K562 (cell line): ENCODE results near the gene ABCG1. TPM values are rescaled to one million over a fixed set of nuclear protein-coding genes. Genes with fewer than 3 reads are reported as not detected.

Experiments used
- ATAC-seq: fragments of 200-7000 bp; cut with Tn5 transposase; 3 replicates; pipeline ENCODE4 v1.9.1; 2020; ENCODE audit warnings: moderate library complexity
- BruUV-seq: library from RNA; stranded (reverse); fragments of 400-500 nt; replicated peaks from 2 replicates; lab custom pipeline; 2021; lab: Mats Ljungman, UMichigan
- CTCF ChIA-PET: fragments of 300-600 bp; formaldehyde crosslinking; extraction: SDS; loops from one replicate; lab custom pipeline; 2021; ENCODE audit warnings: low intra/inter-chr PET ratio; lab: Yijun Ruan, JAX
- POLR2A ChIA-PET: fragments of 300-600, 350-650 bp; sonication (Branson Sonifier 250); formaldehyde crosslinking; extraction: SDS; loops from one replicate; lab custom pipeline; 2021; ENCODE audit warnings: antibody characterized with exemption, inconsistent platforms; lab: Yijun Ruan, JAX
- DNase-seq, 4 experiments: peaks; one replicate each; pipeline versions ENCODE4 v3.0.0 to v3.0.0-alpha.2; 2011 to 2018; ENCODE audit warnings: low spot score in 3 of 4, mixed read lengths in 3 of 4; ENCODE audit errors: extremely low read depth in 1 of 4
- FAIRE-seq: peaks from 2 replicates; lab custom pipeline; 2011; peaks lifted over from hg19 to GRCh38; lab: Jason Lieb, UNC
- H2AFZ ChIP-seq: 2 replicates; pipeline ENCODE4 v1.6.0; 2011; ENCODE audit warnings: low read depth, low read length, control low read depth, inconsistent platforms
- H3K27ac ChIP-seq: fragments of 200-600 bp; 3 replicates; pipeline ENCODE4 v1.8.0; 2011; ENCODE audit warnings: low read depth, mild to moderate bottlenecking, control low read depth, inconsistent platforms, low read length, moderate library complexity, mixed read lengths; ENCODE audit errors: extremely low read depth
- H3K27me3 ChIP-seq, 2 experiments: fragments of 300-600 bp in 1 of 2; 2 replicates in 1 of 2; 3 replicates in 1 of 2; pipeline versions ENCODE4 v1.6.0 to v1.8.0; 2011; ENCODE audit warnings: inconsistent platforms in 2 of 2, low read length in 2 of 2, mild to moderate bottlenecking in 1 of 2, mixed read lengths in 1 of 2, moderate library complexity in 1 of 2; ENCODE audit not compliant: control insufficient read depth in 2 of 2, insufficient read depth in 2 of 2
- H3K36me3 ChIP-seq: fragments of 300-600 bp; 3 replicates; pipeline ENCODE4 v1.8.0; 2011; ENCODE audit warnings: mild to moderate bottlenecking, low read length, inconsistent platforms; ENCODE audit not compliant: control insufficient read depth, insufficient read depth
- H3K4me1 ChIP-seq, 2 experiments: fragments of 200-600 bp in 1 of 2; replicated peaks in 1 of 2; 2 replicates in 1 of 2; 3 replicates in 1 of 2; pipeline versions ENCODE4 v1.5.1 to v1.8.0; 2011; ENCODE audit warnings: inconsistent platforms in 2 of 2, low read length in 2 of 2, mild to moderate bottlenecking in 1 of 2, mixed read lengths in 1 of 2, moderate library complexity in 1 of 2; ENCODE audit not compliant: control insufficient read depth in 2 of 2, insufficient read depth in 2 of 2
- H3K4me2 ChIP-seq: 2 replicates; pipeline ENCODE4 v1.6.1; 2011; ENCODE audit warnings: low read length, control low read depth, inconsistent platforms, mixed read lengths; ENCODE audit not compliant: insufficient read depth
- H3K4me3 ChIP-seq: fragments of 200-600 bp; sonication (generic), shearing (Covaris generic); 2 replicates; pipeline ENCODE4 v1.5.1; 2016; ENCODE audit warnings: control low read depth, inconsistent platforms
- H3K79me2 ChIP-seq: fragments of 200-600 bp; 3 replicates; pipeline ENCODE4 v1.8.0; 2011; ENCODE audit warnings: low read length, inconsistent platforms; ENCODE audit not compliant: control insufficient read depth, insufficient read depth
- H3K9ac ChIP-seq, 2 experiments: 2 replicates each; pipeline versions ENCODE4 v1.6.0 to v1.6.1; 2011; ENCODE audit warnings: low read depth in 2 of 2, low read length in 2 of 2, control low read depth in 1 of 2, inconsistent platforms in 1 of 2, mild to moderate bottlenecking in 1 of 2, mixed read lengths in 1 of 2; ENCODE audit not compliant: insufficient read depth in 1 of 2
- H3K9me1 ChIP-seq: one replicate; pipeline ENCODE4 v1.6.0; 2011; ENCODE audit warnings: inconsistent platforms, mild to moderate bottlenecking, low read length, moderate library complexity; ENCODE audit not compliant: control insufficient read depth, insufficient read depth
- H3K9me3 ChIP-seq: replicated peaks from 2 replicates; pipeline ENCODE4 v1.5.1; 2011; ENCODE audit warnings: low read depth, low read length, inconsistent platforms; ENCODE audit not compliant: control insufficient read depth, insufficient read depth
- H4K20me1 ChIP-seq: replicated peaks from 2 replicates; pipeline ENCODE4 v1.6.1; 2011; ENCODE audit warnings: low read length, inconsistent platforms, mixed read lengths; ENCODE audit not compliant: control insufficient read depth, insufficient read depth
- GATAD2A ChIP-seq: fragments of 450-650 bp; IDR thresholded peaks from 2 replicates; pipeline ENCODE4 v1.6.1; 2017
- KAT8 ChIP-seq: fragments of 450-650 bp; IDR thresholded peaks from 2 replicates; pipeline ENCODE4 v1.6.1; 2016; ENCODE audit warnings: low read depth, mild to moderate bottlenecking
- NELFE ChIP-seq: IDR thresholded peaks from 2 replicates; pipeline ENCODE4 v1.6.1; 2011; ENCODE audit warnings: mild to moderate bottlenecking; ENCODE audit not compliant: insufficient read depth, insufficient read length
- PATZ1 ChIP-seq: fragments of 250-450 bp; sonication (Bioruptor Pico); IDR thresholded peaks from 2 replicates; pipeline ENCODE4 v1.5.0; 2020; ENCODE audit warnings: mild to moderate bottlenecking, borderline replicate concordance
- PRMT5 ChIP-seq: sonication (generic); formaldehyde crosslinking; IDR thresholded peaks from 2 replicates; pipeline ENCODE4 v1.5.0; 2020; ENCODE audit warnings: missing genetic modification reagents
- ZBTB26 ChIP-seq: fragments of 450-650 bp; formaldehyde crosslinking; IDR thresholded peaks from 2 replicates; pipeline ENCODE4 v1.4.0; 2022; ENCODE audit warnings: missing genetic modification characterization
- ZFX ChIP-seq: sonication (generic); formaldehyde crosslinking; IDR thresholded peaks from 2 replicates; pipeline ENCODE4 v1.8.0; 2022; ENCODE audit warnings: mild to moderate bottlenecking, missing genetic modification reagents, moderate library complexity
- ZNF668 ChIP-seq: fragments of 250-450 bp; sonication (Bioruptor Pico); IDR thresholded peaks from 2 replicates; pipeline ENCODE4 v1.8.0; 2022; ENCODE audit warnings: mild to moderate bottlenecking, inconsistent platforms
- ZNF766 ChIP-seq: fragments of 200-800 bp; sonication (Bioruptor generic); conservative IDR thresholded peaks from 2 replicates; pipeline ENCODE4 v1.6.1; 2016; ENCODE audit warnings: missing genetic modification characterization, missing compliant biosample characterization
- WGBS: fragments of 100-300 bp; shearing (Covaris generic); methylation state at CpG from one replicate; pipeline ENCODE4 v1.1.6; 2016; ENCODE audit warnings: low coverage, mixed read lengths; ENCODE audit not compliant: insufficient coverage; ENCODE audit errors: missing lambda C conversion rate; 5-methylcytosine and 5-hydroxymethylcytosine counted together
- in situ Hi-C: fragments of 300-500 bp; cut with MboI; formaldehyde crosslinking; loops from 4 replicates; pipeline ENCODE4 v1.15.0; 2018; ENCODE audit warnings: inconsistent platforms, mixed read lengths
- intact Hi-C: fragments of 100-400 bp; cut with micrococcal nuclease; formaldehyde crosslinking; loops from 2 replicates; pipeline ENCODE4 v1.14.2; 2022
- polyA plus RNA-seq, 8 experiments: library from polyadenylated mRNA; depleted of rRNA in 4 of 8; stranded (reverse) in 5 of 8; unstranded in 3 of 8; fragments of >200 nt; fragmentation: Nextera tagmentation in 2 of 8; fragmentation: Illumina TruSeq in 1 of 8; extraction: Ambion mirVana in 2 of 8; extraction: Trizol in 1 of 8; gene quantifications; 2 replicates each; pipeline versions ENCODE4 v1.2.1 to v1.2.3, GENCODE V29; 2011 to 2014; ENCODE audit warnings: inconsistent platforms in 1 of 8, missing spikeins in 1 of 8
- total RNA-seq, 7 experiments: library from RNA; depleted of rRNA in 6 of 7; stranded (reverse); fragments of >200 nt in 6 of 7; fragmentation: Illumina TruSeq in 2 of 7; extraction: Trizol in 2 of 7; gene quantifications; 2 replicates each; pipeline versions ENCODE4 v1.2.1 to v1.2.3, GENCODE V29; 2011 to 2021; ENCODE audit warnings: low replicate concordance in 1 of 7
- TF ChIP-seq, protein P1 (sequence below): fragments of 150-350 bp; IDR thresholded peaks from 2 replicates; pipeline ENCODE4 v1.6.1; 2014; ENCODE audit warnings: low read depth, mild to moderate bottlenecking, low read length, borderline replicate concordance

ABCG1 gene
- total and polyA plus RNA-seq, 9 of the 15 experiments (the other 6 are each of a cell fraction or from before 2014, with no cell fraction given) = 0.04 to 0.09 TPM; not detected in 7

- no peaks in the 10 kb centered on the region for H3K36me3 ChIP-seq
- in situ Hi-C loops (no loop called here), intact Hi-C loops (no loop called here)
- ATAC-seq (no peak), DNase-seq (no peak), FAIRE-seq (no peak)
- ChIA-PET CTCF (interaction anchor here (2.5 kb wide), 1 partner anchor 141 kb away, joined by 33 read pairs; no protein-coding TSS in a partner anchor), POLR2A (no interaction called here)
- H3K27me3 ChIP-seq = peaks cover 32 to 85% of the 10 kb centered on the region in 2 experiments; a peak in 4 of 5 replicates
- no peak overlapping the region for H2AFZ ChIP-seq
- peaks cover 0 to 13% of the 10 kb centered on the region in 2 experiments; a peak in 2 of 5 replicates for H3K4me1 ChIP-seq
- no peaks in the 10 kb centered on the region for H3K9me3 ChIP-seq
- peaks cover 3% of the 10 kb centered on the region for H3K9me1 ChIP-seq
- BruUV-seq = no TSS peak
- peaks cover 30% of the 10 kb centered on the region for H4K20me1 ChIP-seq
- H3K4me3 ChIP-seq = no peak overlapping the region
- no peak overlapping the region for H3K27ac ChIP-seq
- no peak overlapping the region; a peak in 1 of 4 replicates for H3K9ac ChIP-seq
- no peak overlapping the region for H3K4me2 ChIP-seq
- H3K79me2 ChIP-seq = no peaks in the 10 kb centered on the region
- WGBS = under 1% methylated on average over 16 of the region's 17 CpGs
- no peak for TF ChIP-seq ZBTB26 (CRISPR knock-in tag)
- TF ChIP-seq, protein P1, sequence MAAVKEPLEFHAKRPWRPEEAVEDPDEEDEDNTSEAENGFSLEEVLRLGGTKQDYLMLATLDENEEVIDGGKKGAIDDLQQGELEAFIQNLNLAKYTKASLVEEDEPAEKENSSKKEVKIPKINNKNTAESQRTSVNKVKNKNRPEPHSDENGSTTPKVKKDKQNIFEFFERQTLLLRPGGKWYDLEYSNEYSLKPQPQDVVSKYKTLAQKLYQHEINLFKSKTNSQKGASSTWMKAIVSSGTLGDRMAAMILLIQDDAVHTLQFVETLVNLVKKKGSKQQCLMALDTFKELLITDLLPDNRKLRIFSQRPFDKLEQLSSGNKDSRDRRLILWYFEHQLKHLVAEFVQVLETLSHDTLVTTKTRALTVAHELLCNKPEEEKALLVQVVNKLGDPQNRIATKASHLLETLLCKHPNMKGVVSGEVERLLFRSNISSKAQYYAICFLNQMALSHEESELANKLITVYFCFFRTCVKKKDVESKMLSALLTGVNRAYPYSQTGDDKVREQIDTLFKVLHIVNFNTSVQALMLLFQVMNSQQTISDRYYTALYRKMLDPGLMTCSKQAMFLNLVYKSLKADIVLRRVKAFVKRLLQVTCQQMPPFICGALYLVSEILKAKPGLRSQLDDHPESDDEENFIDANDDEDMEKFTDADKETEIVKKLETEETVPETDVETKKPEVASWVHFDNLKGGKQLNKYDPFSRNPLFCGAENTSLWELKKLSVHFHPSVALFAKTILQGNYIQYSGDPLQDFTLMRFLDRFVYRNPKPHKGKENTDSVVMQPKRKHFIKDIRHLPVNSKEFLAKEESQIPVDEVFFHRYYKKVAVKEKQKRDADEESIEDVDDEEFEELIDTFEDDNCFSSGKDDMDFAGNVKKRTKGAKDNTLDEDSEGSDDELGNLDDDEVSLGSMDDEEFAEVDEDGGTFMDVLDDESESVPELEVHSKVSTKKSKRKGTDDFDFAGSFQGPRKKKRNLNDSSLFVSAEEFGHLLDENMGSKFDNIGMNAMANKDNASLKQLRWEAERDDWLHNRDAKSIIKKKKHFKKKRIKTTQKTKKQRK = no peak
- no peak for TF ChIP-seq KAT8
- TF ChIP-seq ZNF766 (CRISPR knock-in tag) = no peak
- no peak for TF ChIP-seq NELFE
- TF ChIP-seq PATZ1 = no peak
- TF ChIP-seq ZNF668 (CRISPR knock-in tag) = no peak
- TF ChIP-seq GATAD2A = no peak
- no peak for TF ChIP-seq ZFX
- no peak for TF ChIP-seq PRMT5 (CRISPR knock-in tag)
Observed at GRCh38 chr21:42308161-42308913, 89.4 kb downstream of the ABCG1 start.
